WTC11 (cell line): ENCODE results near the gene CYSTM1. TPM values are rescaled to one million over a fixed set of nuclear protein-coding genes. Genes with fewer than 3 reads are reported as not detected.

Experiments used
- ATAC-seq: fragments of 200-7000 bp; cut with Tn5 transposase; 2 replicates; pipeline ENCODE4 v1.10.0; 2021; ENCODE audit warnings: mild to moderate bottlenecking, moderate library complexity
- CTCF ChIA-PET: fragments of 300-600 bp; sonication (Branson Sonifier 250); formaldehyde crosslinking; loops from one replicate; lab custom pipeline; 2021; ENCODE audit warnings: antibody characterized with exemption; lab: Charles Lee
- POLR2A ChIA-PET: fragments of 350-600 bp; sonication (Branson Sonifier 250); formaldehyde crosslinking; loops from one replicate; lab custom pipeline; 2021; ENCODE audit warnings: antibody characterized with exemption; lab: Charles Lee
- DNase-seq: peaks from one replicate; pipeline ENCODE4 v3.0.0; 2021; ENCODE audit warnings: low spot score
- H3K27ac Mint-ChIP-seq: 2 replicates; pipeline ENCODE4 v1.8.0; 2021; ENCODE audit warnings: mixed read lengths
- H3K27me3 Mint-ChIP-seq: 2 replicates; pipeline ENCODE4 v1.8.0; 2021; ENCODE audit warnings: low read depth, mild to moderate bottlenecking, moderate library complexity, mixed read lengths
- H3K36me3 Mint-ChIP-seq: 2 replicates; pipeline ENCODE4 v1.8.0; 2021; ENCODE audit warnings: mixed read lengths
- H3K4me1 Mint-ChIP-seq: 2 replicates; pipeline ENCODE4 v1.8.0; 2022; ENCODE audit warnings: mixed read lengths
- H3K4me3 Mint-ChIP-seq: 2 replicates; pipeline ENCODE4 v1.8.0; 2021; ENCODE audit warnings: mild to moderate bottlenecking, moderate library complexity, mixed read lengths
- H3K9me3 Mint-ChIP-seq: 2 replicates; pipeline ENCODE4 v1.8.0; 2021; ENCODE audit warnings: mixed read lengths
- ARID4B ChIP-seq: sonication (generic); formaldehyde crosslinking; IDR thresholded peaks from 2 replicates; pipeline ENCODE4 v1.8.0; 2023; ENCODE audit warnings: missing genetic modification reagents, mild to moderate bottlenecking, borderline replicate concordance
- ATF1 ChIP-seq: sonication (generic); formaldehyde crosslinking; IDR thresholded peaks from 2 replicates; pipeline ENCODE4 v1.8.1; 2023; ENCODE audit warnings: mild to moderate bottlenecking, moderate library complexity, missing genetic modification reagents
- NR3C1 ChIP-seq: sonication (generic); formaldehyde crosslinking; conservative IDR thresholded peaks from 2 replicates; pipeline ENCODE4 v1.8.1; 2023; ENCODE audit warnings: low read depth, mild to moderate bottlenecking, missing genetic modification reagents
- PREB ChIP-seq: sonication (generic); formaldehyde crosslinking; IDR thresholded peaks from 2 replicates; pipeline ENCODE4 v1.8.1; 2022; ENCODE audit warnings: mild to moderate bottlenecking, missing genetic modification reagents, moderate library complexity, borderline replicate concordance
- PRRX2 ChIP-seq: fragments of 250-450 bp; sonication (Bioruptor Pico); IDR thresholded peaks from 2 replicates; pipeline ENCODE4 v1.8.0; 2021; ENCODE audit warnings: mild to moderate bottlenecking
- TCF7 ChIP-seq: sonication (generic); formaldehyde crosslinking; IDR thresholded peaks from 2 replicates; pipeline ENCODE4 v1.8.0; 2022; ENCODE audit warnings: mild to moderate bottlenecking, low read depth, missing genetic modification reagents, moderate library complexity
- USF1 ChIP-seq: sonication (generic); formaldehyde crosslinking; IDR thresholded peaks from 2 replicates; pipeline ENCODE4 v1.8.0; 2022; ENCODE audit warnings: mild to moderate bottlenecking, missing genetic modification reagents
- ZNF121 ChIP-seq: sonication (generic); formaldehyde crosslinking; IDR thresholded peaks from 2 replicates; pipeline ENCODE4 v1.8.0; 2023; ENCODE audit warnings: missing genetic modification reagents
- ZNF138 ChIP-seq: sonication (generic); formaldehyde crosslinking; conservative IDR thresholded peaks from 2 replicates; pipeline ENCODE4 v1.8.1; 2022; ENCODE audit warnings: mild to moderate bottlenecking, moderate library complexity, missing genetic modification reagents
- total RNA-seq: library from RNA; stranded (reverse); gene quantifications from 3 replicates; pipeline ENCODE4 v1.2.3, GENCODE V29; 2021
- TF ChIP-seq, protein P1 (sequence below): sonication (generic); formaldehyde crosslinking; IDR thresholded peaks from 2 replicates; pipeline ENCODE4 v1.8.1; 2023; ENCODE audit warnings: mild to moderate bottlenecking, moderate library complexity, missing genetic modification reagents
- TF ChIP-seq, protein P2 (sequence below): sonication (generic); formaldehyde crosslinking; conservative IDR thresholded peaks from 2 replicates; pipeline ENCODE4 v1.8.1; 2023; ENCODE audit warnings: mild to moderate bottlenecking, low read depth, missing genetic modification reagents, moderate library complexity
- TF ChIP-seq, protein P3 (sequence below): sonication (generic); formaldehyde crosslinking; IDR thresholded peaks from 2 replicates; pipeline ENCODE4 v1.8.0; 2022; ENCODE audit warnings: mild to moderate bottlenecking, missing genetic modification reagents

The CYSTM1 gene
- total RNA-seq, 1 experiment from 2014 or later: 29.3 TPM

DNA sequence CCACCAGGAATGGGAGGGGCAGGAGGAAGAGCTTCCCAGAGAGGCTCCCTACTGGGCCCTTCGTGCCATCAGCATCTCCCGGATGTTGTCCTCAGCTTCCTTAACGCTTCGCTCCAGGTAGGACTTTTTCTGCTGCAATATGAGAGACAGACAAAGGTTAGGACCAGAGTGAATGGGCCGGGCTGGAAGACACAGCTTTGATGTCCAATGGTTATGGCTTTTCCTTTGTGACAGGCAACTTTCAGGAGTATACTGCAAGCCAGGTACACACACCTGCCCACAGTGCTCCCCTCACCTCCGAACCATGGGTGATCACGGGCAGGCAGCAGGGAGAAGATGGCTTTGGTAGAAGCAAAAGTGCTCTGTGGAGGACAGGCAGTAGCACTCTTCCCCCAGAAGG lies 70.9 kb downstream of the CYSTM1 start (continued):
- TF ChIP-seq, protein P1, sequence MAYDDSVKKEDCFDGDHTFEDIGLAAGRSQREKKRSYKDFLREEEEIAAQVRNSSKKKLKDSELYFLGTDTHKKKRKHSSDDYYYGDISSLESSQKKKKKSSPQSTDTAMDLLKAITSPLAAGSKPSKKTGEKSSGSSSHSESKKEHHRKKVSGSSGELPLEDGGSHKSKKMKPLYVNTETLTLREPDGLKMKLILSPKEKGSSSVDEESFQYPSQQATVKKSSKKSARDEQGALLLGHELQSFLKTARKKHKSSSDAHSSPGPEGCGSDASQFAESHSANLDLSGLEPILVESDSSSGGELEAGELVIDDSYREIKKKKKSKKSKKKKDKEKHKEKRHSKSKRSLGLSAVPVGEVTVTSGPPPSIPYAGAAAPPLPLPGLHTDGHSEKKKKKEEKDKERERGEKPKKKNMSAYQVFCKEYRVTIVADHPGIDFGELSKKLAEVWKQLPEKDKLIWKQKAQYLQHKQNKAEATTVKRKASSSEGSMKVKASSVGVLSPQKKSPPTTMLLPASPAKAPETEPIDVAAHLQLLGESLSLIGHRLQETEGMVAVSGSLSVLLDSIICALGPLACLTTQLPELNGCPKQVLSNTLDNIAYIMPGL: no peak
- TF ChIP-seq NR3C1 (CRISPR knock-in tag) (no peak), ATF1 (CRISPR knock-in tag) (no peak)

GRCh38 chr5:140246378-140247122 lies 71.6 kb downstream of the CYSTM1 start:
- H3K9me3 Mint-ChIP-seq: no peaks in the 10 kb centered on the region
- TF ChIP-seq, protein P2, sequence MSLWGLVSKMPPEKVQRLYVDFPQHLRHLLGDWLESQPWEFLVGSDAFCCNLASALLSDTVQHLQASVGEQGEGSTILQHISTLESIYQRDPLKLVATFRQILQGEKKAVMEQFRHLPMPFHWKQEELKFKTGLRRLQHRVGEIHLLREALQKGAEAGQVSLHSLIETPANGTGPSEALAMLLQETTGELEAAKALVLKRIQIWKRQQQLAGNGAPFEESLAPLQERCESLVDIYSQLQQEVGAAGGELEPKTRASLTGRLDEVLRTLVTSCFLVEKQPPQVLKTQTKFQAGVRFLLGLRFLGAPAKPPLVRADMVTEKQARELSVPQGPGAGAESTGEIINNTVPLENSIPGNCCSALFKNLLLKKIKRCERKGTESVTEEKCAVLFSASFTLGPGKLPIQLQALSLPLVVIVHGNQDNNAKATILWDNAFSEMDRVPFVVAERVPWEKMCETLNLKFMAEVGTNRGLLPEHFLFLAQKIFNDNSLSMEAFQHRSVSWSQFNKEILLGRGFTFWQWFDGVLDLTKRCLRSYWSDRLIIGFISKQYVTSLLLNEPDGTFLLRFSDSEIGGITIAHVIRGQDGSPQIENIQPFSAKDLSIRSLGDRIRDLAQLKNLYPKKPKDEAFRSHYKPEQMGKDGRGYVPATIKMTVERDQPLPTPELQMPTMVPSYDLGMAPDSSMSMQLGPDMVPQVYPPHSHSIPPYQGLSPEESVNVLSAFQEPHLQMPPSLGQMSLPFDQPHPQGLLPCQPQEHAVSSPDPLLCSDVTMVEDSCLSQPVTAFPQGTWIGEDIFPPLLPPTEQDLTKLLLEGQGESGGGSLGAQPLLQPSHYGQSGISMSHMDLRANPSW: no peak
- TF ChIP-seq, protein P1: no peak
- no peak for TF ChIP-seq ZNF138 (CRISPR knock-in tag)
- TF ChIP-seq TCF7: no peak
- TF ChIP-seq, protein P3, sequence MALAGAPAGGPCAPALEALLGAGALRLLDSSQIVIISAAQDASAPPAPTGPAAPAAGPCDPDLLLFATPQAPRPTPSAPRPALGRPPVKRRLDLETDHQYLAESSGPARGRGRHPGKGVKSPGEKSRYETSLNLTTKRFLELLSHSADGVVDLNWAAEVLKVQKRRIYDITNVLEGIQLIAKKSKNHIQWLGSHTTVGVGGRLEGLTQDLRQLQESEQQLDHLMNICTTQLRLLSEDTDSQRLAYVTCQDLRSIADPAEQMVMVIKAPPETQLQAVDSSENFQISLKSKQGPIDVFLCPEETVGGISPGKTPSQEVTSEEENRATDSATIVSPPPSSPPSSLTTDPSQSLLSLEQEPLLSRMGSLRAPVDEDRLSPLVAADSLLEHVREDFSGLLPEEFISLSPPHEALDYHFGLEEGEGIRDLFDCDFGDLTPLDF (CRISPR knock-in tag): no peak
- TF ChIP-seq ARID4B (CRISPR knock-in tag): no peak
- no peak for TF ChIP-seq USF1 (CRISPR knock-in tag)
- no peak for TF ChIP-seq ZNF121 (CRISPR knock-in tag)
- no peak for TF ChIP-seq PREB (CRISPR knock-in tag)
- TF ChIP-seq PRRX2 (CRISPR knock-in tag): no peak
- ChIA-PET POLR2A (interaction anchor here (2.8 kb wide), 1 partner anchor 100 kb away, joined by 28 read pairs; the partner anchor contains the start of gene HBEGF), CTCF (interaction anchor here (1.0 to 11.7 kb wide), 8 partner anchors 14 to 126 kb away, joined by 4 to 621 read pairs (median 36); partner anchors contain the start of genes HBEGF, PFDN1 and SLC4A9)
- H3K4me1 Mint-ChIP-seq: peaks cover 35% of the 10 kb centered on the region
- H3K36me3 Mint-ChIP-seq: peaks cover 20% of the 10 kb centered on the region; the same call in 1 of the 2 replicates
- no peak overlapping the region for H3K4me3 Mint-ChIP-seq
- no peak for ATAC-seq
- DNase-seq: no peak
- no peaks in the 10 kb centered on the region for H3K27me3 Mint-ChIP-seq
- peak overlapping the region; percentile 86 for H3K27ac Mint-ChIP-seq
